8988T (cell line): Measurements from ENCODE around the gene FHDC1.

ENCODE experiments used
- DNase-seq: peaks from one replicate; pipeline ENCODE4 v3.0.0; 2011

FHDC1 gene

GRCh38 chr4:152937336-152938236 is 1.5 kb downstream of the FHDC1 start:
- DNase-seq, result no peak

- DNase-seq, result no peak
Measured at GRCh38 chr4:152938237-152938947, 2.3 kb downstream of the FHDC1 start.

- DNase-seq, result no peak
Measured at GRCh38 chr4:152939621-152940020, 3.5 kb downstream of the FHDC1 start.

DNA sequence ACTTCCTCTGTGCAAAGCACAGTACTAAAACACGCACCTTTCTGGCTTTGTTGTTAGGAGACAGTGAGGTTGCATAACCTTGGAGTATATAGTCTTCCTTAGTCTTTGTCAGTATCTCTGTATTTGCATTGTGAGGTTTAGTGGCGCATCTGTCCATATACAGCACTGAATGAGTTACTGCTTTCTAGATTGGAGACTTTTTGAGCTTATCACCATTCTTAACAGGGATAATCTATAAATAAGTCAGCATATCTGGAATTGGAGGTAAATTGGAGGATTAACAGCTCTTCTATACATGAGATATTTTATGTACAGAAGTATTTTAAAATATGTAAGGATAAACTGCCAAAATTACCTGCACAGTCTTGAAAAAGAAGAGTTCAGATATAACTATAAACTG is 4.3 kb downstream of the FHDC1 start:
- DNase-seq, result no peak

- DNase-seq, result no peak
Measured at GRCh38 chr4:152941411-152941810, 5.3 kb downstream of the FHDC1 start.

- DNase-seq, result no peak
Measured at GRCh38 chr4:152942346-152942745, 6.2 kb downstream of the FHDC1 start.

DNA sequence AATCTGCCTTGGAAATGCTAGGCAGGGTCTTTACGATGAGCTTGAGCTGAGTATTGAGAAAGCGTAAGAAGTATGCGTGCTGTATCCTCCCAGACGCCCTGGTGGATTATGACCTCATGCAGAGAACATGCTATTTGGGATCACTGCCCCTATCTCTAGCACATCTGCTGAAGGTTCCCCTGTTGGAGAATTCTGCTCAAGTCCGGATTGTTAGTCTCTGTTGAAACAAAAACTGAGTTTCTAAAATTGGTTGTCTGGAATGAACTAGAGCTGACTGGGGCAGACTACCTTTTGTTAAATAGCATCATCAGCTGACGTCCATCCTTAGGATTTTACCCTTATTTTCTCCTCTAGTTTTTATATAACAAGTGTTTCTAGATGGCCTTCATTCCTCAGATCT is 7.5 kb downstream of the FHDC1 start:
- no peak for DNase-seq

- DNase-seq, result no peak
Measured at GRCh38 chr4:152944666-152945320, 8.7 kb downstream of the FHDC1 start.

DNA sequence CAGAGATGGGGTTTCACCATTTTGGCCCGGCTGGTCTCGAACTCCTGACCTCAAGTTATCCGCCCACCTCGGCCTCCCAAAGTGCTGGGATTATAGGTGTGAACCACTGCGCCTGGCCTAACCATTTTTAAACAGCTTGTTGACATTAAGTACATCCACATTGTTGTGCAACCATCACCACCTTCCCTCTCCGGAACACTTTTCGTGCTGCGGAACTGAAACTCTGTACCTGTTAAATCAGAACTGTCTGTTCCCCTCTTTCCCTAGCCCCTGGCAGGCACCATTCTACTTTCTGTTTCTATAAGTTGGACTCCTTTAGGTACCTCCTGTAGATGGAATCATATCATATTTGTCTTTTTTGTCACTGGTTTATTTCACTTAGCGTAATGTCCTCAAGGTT is 9.5 kb downstream of the FHDC1 start:
- DNase-seq, result no peak

GRCh38 chr4:152946446-152946845 is 10.3 kb downstream of the FHDC1 start:
- DNase-seq, result no peak

DNA sequence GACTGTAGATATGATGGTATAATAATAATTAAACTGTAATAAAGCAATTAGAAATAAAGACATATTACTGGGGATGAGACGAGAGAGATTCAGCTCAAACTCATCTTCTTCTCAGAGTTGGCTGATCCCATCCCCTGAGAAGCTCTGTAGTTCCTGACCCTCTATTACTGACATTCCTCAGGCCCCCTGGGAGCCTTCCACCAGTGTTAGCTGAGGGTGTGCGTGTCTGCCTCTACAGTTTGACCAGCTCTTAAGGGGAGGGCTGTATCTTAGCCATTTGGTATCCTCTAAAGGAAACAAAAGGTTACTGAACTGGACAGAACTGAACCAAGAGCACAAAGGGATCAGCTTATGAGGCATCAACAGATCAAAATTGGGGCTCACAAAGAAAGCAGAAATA is 11.2 kb downstream of the FHDC1 start:
- DNase-seq, result no peak

DNA sequence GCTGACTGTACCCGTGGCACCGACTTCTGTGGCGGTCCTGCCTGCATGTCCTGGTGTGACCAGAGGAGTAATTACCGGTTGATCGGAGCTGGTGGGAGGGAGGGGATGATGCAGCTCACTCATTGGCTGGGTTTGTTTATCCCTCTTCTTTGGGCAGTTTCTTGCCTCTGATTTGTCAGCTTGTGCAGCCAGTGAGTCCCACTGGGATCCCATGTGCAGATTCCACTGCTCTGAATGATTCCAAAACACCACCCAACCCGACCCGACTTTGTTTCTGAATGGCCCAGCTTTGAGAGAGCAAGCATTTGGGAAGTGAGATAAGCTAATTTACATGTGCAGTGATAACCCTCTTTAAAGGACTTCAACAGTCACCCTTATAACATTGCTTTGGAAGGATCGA is 13.8 kb downstream of the FHDC1 start:
- DNase-seq, result no peak

DNA sequence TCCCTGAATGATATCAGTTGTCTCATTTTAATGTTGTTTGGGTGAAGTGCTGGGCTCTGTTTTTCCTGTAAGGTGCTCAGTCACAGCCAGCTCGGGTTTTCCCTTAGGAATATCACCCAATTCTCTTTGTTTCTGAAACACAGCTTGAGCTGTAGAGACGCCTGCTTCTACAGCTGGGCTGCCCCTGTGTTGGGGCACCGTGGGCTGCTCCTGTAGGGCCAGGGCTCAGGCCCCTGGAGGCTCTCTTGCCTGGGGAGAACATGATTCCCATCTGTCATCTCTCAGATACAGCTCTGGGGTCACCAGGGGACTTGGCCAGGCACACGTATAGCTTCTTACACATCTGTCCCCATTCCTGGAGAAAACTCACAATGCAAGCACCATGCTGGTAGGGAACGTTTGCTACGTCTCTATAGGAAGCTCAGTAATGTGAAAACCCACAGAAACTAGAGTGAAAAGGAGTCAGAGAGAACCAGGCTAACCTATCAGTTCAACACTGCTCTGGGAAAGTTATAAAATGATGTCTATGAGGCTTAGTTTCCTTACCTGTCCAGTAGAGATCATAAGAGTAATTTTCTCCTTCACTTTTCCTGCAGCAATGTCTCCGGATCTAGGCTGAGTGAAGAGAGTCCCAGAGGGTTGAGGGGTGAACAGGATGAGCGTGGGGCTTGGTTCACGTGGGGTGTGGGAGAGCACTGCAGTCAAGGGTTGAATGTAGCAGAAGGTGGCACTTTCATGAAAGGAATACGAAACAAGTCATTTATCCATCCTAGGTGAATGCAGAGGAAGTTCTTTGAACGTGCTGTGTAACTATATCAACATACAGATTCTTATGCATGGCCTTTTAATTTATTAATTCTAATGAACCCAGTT is 14.5 kb downstream of the FHDC1 start:
- no peak for DNase-seq

- no peak for DNase-seq
Measured at GRCh38 chr4:152951348-152951747, 15.2 kb downstream of the FHDC1 start.

GRCh38 chr4:152953514-152953913 is 17.4 kb downstream of the FHDC1 start:
- DNase-seq, result no peak

GRCh38 chr4:152954741-152955140 is 18.6 kb downstream of the FHDC1 start:
- no peak for DNase-seq

- DNase-seq, result no peak
Measured at GRCh38 chr4:152956147-152956546, 20.0 kb downstream of the FHDC1 start.

DNA sequence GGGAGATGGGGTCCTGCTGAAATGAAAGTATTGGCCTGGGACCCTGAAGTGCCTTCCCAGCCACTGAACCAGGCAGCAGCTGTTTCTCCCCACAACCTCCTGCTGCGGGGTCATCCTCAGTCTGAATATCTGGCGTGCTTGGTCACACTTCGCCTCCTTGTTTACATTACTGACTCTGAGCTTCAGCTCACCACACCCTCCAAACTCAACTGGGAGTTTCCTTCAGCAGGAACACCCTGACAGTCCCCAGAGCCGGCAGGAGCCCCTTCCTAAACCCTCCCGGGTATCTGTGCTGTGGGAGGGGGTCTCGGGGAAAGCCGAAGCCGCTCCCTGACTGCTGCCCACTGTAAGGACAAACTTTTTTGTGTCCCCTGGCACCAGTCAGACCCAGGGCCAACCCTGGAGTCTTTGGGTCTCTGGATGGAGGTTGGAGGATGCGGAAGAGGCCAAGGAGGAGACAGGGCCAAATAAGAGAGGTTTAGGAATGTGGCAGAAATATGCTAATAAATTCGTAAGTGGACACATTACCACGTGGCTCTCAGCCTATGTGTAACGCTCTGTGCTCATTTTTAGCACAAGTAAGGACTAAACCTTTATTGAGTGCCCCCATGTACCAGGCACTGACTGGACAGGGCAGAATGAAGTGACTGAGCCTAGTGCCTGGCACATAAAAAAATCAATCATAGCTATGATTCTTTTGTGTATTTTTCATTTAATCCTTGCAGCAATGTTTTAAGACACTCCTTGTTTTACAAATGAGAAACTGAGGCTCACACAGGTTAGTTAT is 20.7 kb downstream of the FHDC1 start:
- DNase-seq, result no peak

DNA sequence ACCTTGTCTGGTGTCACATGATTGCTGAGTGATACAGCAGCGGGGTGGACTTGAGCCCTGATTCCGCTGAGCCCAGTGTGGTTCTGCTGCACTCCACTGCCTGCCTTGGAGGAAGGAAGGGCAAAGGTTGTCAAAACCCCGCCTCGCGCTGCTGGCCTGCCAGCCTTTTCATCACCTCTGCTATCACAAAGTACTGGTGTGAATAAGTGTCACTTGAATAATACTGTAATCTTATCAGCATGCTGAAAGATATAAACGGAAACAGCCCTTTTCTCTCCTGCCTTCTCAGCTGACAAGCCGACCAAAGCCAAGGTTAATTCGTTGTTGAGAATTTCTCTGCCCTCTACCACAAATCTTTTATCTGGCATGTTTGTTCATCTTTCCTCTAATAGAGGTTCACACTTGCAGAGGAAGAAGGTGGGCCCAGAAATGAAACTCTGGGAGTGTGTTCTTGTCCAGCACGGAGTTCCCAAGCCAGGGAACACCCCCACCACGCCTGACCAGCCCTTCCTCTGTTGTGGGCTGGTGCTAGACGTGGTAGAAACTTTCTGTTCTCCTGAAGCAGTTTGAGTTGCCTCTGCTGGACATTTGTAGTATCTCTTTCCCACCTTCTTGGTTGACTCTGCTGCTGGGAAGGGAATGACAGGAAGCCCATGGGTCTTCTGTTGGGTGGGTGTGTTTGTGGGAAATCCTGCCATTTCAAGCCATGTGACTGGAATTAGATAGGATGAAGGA is 21.5 kb downstream of the FHDC1 start:
- no peak for DNase-seq

GRCh38 chr4:152959080-152959479 is 23.0 kb downstream of the FHDC1 start:
- DNase-seq, result no peak

DNA sequence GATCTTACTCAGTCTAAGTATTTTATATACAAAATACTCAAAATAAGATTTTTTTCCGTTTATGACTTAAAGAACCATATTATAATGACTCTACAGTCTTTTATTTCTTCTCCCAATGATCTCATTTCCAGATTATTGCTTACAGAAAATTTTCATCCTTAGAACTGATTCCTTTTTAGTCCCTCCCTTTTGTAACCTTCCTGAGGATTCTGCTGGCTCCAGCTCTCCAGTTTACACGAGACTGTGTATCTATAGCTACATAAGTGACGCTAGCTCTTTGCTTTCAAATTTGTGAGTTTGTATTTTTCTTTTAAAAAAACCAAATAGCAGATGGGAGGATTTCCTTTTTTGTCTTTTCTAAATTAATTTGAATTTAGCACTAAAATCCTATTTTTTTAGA is 24.0 kb downstream of the FHDC1 start:
- DNase-seq, result no peak
